ENCODE data around the gene HAO1.

The HAO1 gene

DNA sequence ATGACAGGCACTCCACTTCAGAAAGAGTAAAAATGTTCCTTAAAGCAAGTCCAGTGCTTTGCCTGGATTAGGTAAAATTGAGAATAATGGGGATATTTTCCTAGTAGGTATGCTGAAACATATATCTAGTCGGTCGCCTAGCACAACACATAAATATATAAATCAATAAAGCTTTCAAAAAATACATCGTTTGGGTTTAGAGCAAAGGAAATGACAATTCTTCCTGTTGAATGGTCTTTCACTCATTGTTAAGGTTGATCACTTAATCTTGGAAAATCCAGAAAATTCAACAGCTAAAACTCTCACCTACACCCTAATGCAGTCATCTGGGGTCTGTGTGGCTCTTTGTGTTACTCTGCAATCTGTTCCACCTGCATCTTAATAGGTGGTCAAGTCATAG is 13.9 kb downstream of the HAO1 start:
- DNase-seq = no peak

DNA sequence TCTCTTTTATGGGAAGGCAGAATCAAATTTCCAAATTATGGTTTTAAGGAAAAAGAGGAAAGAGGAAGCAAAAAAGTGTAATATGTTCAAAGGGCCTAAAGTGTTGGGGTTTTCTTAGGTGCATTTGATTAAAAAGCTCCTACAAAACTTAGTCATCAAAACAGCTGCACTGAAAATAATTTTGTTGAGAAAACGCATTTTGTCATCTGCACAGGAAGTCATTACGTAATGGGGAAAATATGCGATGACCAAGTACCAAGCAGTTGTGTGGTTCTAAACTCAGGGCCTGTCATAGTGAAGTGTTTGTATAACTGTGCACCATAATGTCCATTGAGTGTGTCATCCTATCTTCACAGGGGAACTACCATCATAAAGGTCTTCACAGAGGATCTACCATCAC is 15.6 kb downstream of the HAO1 start:
- no peak for DNase-seq

DNA sequence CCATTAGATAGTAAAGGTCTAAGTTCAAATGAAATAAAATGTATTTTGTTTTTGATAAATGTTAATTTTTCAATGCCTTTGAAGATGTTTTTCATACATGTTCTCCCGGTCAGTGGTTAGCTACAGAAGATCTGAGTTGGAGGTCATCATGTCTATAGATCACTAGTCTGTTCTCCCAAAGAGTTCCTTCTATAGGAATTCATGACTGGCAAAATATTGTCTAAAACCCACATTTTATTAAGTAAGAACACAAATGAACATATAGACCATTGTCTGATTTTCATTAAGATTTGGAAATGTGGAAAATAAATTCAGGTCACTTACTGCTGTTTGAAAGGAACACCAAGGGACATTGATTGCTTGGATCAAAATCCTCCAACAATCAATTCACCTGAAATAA is 23.6 kb downstream of the HAO1 start:
- DNase-seq = no peak

DNA sequence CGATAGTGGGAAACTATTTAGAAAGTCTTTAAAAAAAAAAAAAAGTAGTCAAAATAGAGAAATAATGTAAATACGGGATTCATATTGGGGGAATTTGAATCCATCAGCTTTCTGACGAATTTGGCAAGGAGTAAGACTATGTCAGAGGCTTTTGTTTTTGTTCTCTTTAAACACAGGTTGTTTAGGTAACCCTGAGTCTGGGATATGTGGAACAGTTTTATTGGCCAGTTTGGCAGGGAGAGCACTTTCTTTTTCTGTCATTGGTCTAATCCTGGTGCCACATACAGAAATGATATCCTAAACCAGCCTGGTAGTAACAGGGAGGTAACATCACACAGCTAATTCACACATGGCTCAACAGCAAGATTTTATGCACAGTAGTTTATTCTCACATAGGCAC is 27.7 kb downstream of the HAO1 start:
- DNase-seq = no peak

DNA sequence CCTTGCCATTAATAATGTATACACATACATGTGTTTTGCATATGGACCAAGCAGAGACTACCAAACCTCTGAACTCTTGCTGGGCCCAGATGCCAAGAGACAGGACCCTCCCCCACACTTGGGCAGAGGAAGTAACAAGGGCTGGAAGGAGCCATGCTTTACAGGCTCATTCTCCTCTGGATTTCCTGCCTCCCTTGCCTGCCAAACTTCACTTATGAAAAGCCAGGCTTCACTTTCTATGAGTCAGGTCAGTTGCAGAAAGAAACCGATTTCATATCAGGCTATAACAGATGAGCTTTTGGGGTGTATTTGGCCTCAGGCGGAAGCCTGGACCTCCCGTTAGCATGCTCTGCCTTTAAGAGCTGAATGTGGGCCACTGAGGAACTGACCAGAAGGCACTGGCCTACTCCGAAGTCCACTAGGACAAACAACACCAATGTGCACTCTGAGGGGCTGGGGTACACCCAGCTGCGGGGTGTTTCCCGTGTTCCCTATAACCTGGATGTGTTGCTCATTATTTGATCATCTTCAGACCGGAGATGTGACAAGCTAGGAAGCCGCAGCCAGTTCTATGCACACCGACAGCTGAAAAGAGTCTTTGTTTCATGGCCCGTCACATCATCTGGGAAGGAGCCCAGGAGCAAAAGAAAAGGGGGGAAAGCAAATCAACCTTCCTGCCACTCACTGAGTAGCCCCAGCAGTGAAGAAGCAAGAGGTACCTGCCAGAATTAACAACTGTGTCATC is 28.5 kb downstream of the HAO1 start:
- DNase-seq = no peak

DNA sequence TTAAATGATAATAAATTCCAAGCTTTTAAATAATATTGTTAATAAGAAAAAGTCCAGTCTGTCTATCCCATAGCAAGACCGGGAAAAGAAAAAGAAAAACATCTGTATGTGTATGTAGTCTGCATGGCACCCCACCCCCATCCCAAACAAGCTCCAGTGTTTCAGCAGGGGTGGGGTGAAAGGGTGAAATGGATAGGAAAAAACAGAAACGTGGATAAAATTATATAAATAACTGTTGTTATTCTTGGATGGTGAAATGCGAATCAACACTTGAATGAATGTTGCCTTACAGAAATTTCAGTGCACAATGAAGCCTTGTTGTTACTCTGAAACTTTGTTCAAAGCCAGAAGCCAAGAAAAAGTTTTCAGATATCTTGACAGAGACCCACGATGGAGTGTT is 31.4 kb downstream of the HAO1 start:
- no peak for DNase-seq

DNA sequence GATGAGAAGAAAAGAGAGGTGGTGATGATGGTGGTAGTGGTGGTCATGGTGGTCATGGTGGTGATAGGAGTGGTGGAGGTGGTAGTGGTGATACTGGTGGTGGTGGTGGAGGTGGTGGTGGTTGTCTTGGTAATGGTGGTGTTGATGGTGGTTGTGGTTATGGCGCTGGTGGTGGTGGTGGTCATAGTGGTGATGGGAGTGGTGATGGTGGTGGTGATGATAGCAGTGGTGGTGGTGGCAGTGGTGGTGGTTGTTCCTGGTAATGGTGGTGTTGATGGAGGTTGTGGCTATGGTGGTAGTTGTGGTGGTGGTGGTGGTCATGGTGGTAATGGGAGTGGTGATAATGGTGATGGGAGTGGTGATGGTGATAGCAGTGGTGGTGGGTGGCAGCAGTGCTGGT is 36.8 kb downstream of the HAO1 start:
- no peak for DNase-seq

DNA sequence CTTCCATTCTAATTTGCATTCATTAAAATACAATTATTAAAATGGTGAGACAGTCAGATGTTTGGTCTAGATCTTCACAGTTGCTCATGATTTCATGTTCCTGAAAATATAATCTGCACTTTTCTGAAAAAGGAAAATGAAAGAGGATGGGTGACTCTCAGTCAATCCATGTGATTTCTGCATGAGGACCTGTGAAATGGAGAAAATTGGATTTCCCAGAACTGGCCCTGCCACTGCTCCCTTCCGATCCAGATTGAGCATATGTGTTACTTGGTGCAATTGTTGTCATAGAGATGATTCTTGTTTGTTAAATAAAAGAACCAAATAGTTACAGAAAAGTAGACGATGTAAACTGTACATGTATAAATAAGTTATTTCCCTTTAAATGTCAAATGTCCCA is 37.4 kb downstream of the HAO1 start:
- no peak for DNase-seq

DNA sequence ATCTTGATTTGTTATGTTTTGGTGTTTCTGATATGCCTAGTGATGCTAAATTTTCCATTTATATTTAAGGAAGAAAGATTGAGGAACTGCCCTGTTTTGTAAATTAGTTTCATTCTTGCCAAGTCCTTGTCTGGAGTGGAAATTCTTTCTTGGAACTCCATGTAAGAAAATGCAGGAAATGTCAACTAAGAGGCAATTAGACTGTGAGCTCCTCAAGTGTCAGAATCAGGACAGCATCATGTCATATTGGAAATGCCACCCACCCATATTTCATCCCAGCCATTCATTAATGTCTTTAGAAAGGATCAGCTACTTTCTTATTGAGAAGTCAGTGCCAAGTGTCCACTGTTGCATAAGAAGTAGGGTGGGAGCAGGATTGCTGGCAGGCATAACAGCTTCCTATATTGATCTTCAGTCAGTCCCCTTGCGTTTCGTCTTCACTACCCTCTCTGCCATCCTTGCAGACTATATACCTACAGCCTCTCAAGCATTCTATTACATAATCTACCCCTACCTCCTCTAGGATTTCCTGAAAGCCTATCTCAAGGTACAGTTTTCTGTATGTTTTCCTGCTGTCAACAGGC is 42.4 kb downstream of the HAO1 start:
- no peak for DNase-seq

DNA sequence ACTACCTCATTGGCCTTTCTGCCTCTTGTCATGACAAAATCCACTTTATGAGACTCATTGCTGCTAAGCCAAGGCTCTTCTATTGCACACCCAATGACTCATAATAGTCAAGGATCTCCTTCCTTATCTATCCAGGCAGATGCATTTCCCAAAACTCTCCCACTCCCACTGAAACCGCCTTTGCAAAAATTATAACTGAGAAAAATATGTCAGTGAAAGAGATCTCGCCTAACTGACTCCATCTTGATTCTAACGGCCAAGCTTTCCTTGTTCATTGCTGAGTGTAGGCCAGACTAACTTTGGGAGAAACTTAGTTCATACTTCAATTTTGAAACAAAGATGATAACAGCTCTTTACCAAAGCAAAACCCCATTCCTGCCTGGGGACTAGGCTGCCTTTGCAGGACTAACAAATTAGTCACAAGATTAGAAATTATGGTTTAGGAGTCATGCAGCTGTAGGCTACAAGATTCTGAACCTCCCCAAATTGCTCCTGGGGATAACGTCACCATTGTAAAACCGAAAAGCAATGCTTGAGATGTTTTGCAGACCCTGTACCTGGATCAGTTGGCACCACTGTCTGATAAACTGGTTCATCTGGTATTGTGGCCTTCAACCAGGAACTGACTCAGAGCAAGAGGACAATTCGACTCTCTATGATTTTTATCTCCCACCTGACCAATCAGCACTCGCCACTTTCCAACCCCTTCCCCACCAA is 47.1 kb downstream of the HAO1 start:
- no peak for DNase-seq

DNA sequence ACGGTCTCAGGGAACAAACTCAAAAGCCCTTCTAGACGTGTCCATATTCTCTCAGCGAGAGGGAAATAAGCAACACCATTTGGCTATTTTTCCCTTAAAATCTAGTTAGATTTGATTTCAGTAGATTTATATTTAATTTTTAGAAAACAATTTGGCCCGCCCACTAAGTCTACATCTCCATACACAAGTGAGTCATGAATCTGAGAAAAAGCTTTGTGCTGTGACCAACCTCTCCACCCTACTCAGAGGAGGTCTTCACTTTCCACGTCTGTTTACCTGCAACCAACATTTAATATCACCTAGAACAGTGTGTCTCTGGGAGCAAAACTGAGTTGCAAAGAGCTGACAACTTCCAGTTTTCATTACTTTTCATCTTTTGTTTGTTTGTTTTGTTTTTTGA is 48.6 kb downstream of the HAO1 start:
- DNase-seq = no peak

DNA sequence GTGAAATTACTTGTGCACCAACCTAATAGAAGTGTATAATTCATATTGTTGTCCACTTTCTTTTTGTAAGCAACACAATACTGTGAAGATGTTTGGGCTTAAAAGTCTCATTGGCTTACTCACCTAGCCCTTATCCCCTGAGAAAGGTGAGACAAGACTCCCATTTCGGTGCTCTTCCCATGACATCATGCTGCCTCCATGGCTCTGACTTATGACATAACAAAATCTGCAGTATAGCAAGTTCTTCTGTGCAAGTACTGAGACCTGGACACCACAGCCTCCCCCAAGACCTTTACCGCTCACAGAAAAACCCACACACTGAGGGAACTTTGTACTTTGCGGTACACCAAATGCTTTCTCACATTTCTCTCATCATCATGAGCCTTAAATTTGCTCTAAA is 50.5 kb downstream of the HAO1 start:
- DNase-seq = no peak

DNA sequence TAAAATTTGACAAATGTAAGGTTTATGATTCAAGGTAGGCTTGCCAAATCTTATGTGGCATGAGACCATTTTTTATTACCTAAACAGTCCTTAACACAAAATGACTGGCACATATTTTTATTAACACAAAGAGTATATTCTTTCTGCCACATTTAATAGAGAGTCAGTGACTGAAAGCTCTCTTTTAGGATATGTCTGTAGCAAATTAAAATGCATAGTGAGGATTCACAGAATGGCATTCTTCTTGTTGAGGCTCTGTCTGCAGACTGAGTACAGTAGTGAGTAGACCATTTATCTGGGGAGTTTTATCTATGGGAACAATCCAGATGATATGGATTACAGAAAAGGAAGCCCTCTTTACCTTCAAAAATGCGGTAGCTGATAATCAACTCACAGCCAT is 56.5 kb downstream of the HAO1 start:
- DNase-seq = no peak

DNA sequence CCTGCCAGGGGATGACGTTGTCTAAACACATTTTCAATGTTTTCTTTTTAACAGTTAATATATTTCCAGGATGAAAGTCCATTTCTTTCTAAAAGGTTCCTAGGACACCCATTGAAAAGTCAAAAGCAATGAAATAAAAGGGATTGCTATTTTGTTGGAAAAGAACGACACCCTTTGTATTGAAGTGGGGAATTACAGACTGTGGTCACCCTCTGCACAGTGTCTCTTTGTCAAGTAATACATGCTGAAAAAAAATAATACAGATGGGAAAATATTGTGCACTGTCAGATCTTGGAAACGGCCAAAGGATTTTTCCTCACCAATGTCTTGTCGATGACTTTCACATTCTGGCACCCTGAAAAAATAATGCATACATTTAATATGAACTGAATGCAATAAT is 56.9 kb downstream of the HAO1 start:
- DNase-seq = no peak

DNA sequence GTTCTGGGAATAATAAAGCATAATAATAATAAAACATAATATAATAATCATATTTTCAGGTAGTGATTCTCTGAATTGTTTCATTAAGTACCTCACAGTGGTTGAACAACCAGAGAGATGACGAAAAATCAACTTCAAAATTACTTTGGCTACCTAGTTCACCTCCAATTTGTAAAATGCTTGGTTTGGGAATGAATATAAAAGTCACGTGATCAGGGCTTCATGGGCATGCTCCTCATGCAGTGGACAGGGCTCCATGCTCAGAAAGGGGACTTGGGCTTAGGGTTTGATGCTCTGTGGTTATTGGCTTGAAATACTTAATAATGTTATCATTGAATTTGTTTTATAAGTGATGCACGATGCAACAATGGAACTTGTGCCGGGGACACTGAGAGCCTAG is 58.2 kb downstream of the HAO1 start:
- no peak for DNase-seq

DNA sequence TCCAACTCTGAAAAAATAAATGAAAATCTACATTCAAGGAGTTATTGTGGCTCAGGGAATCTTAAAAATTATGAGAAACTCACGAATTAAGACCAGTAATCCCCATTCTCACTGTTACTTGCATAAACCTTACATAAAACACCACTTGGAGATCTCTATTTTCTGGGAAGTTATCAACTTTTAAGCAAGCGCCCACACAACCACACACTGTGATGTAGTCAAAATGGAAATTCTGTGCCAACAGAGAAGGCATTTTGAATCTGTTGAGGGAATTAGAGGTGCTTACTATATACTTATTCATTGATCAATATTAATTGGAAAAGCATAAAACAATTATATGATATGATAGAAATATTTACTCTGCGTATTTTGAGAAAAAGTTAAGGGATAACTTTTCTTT is 58.7 kb downstream of the HAO1 start:
- DNase-seq = no peak

DNA sequence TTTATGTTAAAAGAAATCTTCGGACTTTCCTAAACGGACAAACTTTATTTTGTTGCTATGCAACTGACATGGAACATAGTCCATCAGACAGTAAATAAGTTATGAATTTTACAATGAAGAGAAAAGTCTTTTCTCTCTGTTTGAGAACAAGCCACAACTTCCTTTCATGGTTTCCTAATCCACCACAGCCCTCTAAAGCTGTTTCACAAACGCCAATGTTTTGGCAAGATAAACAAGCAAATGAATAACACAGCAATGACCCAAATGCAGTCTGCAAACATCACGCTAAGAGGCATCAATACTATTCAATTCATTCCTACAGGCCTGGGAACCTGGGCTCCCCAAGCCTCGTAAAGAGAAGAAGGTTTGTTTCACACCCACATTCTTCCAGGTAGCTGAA is 60.4 kb downstream of the HAO1 start:
- no peak for DNase-seq

DNA sequence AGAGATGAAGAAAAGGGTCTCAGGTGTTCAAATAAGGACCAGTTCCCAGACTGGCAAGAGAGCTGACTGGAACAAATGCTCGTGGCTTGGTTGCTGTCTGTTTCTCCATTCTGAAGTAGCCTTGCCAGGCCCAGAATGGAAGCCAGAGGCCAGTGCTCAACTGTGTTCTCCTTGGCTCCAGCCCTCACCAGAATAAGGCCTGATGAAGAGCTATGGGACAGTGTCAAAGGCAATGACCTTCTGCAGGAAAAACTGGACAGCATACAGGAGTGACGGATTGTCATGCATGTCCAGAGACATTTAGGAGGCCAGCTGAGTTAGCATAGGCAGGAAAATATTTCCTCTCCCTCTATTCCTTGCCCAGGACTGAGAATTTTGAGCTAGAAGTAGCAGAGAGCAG is 72.2 kb downstream of the HAO1 start:
- DNase-seq = no peak

DNA sequence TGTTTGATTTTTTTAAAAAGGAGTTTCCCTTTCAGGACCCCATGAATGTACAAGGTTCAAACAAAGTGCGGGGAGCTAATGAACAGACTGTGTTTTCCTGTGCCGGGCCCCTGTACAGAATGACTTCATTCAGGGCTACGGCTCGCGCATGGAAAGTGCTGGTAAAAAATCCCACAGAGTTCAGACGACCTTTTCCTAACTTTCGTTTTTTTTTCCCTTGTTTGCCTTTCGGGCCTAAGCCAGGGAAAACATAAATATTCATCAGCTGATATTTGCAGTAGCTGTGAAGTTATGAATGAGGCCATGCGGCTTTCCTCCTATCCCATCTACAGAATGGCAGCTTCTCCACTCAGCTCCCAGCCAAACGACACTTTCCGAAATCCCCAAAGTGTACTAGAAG is 74.0 kb downstream of the HAO1 start:
- DNase-seq = no peak

DNA sequence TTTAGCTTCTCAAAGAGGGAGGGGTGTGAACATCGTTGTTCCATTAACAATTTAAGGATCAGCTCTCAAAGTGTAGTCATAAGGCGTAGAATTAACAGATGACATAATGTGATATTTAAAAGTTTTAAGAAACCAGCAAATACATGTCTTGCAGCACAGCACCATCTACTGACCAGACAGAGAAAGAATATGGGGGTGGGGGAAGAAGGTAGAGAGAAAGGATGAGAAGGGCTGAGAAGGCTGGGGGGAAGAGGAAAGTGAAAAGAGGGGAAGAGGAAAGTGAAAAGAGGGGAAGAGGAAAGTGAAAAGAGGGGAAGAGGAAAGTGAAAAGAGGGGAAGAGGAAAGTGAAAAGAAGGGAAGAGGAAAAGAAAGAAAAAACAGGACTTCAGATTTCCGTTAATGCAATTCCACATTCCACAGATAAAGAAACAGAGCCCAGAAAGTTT is 80.9 kb downstream of the HAO1 start:
- DNase-seq = peak; percentile 57

DNA sequence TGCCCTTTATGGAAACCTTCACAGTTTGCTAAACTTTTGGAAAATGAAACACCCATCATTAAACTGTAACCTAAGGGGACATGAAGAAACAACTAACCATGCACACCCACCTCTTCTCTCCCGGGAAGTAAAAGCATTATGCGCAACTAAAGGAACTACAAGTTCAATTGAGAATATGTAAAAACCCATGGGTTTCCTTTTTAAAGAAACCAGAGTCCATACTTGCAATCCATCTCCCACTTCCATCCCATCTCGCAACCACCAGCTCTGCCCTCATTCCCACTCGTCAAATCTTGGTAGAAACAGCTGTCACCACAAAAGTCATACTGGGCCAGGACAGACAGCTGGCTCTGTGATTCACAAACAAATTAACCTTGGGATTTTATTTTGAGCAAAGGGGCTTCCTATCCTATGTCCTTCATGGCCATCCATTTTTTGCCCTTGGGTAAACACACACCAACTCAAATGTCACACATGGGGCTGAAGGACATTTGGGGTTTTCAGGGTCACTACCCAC is 81.5 kb downstream of the HAO1 start:
- peak; percentile 35 for DNase-seq

DNA sequence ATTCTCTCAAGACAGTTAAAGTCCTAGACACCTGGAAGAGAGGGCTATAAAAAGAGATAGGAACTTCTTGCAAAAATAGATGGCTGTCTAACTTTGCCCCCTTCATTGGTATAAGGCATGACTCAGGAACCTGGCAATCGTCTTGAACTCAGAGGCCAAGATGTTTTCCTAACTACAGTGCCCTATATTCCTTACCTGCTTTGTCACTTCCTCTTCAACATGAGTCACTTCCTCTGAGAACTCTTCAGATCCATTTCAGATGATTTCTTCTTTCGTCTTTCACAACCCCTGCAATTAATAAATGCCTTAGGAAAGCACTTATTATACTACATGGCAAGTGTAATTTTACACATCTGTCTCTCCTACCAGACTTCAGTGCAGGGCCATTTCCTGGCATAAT is 83.5 kb downstream of the HAO1 start:
- no peak for DNase-seq

DNA sequence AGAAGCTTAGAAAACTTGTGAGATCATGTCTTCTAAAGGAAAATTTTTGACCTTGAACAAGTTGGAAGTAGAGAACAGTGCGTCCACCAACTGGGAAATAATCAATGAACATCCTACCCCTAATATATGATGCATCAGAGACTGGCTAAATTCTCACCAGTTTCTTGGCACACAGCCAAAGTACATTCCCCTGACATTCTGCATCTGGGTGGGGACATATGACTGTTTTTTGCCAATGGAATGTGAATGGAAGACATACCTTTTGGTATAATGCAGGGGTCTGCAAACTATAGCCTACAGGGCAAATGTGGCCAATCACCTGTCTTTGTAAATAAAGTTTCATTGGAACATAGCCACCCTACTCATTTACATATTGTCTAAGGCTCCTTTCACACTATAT is 84.7 kb downstream of the HAO1 start:
- no peak for DNase-seq

DNA sequence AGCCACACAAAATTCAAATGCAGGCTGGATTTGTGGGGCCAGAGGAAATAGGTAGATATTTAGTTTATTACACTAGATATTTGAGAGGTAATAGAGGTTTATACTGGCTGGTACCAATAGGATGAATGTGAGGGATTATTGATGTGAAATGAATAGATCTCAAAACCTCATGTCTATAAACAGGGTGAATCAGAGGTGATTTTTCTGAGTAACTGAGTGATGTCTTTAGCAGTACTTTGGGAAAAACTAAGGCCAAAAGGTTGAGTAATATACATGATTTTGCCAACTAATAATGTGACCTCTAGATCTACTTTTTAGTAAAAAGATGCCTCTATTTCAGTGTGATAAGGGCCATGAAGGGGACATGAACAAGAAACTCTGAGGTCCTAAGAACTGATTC is 86.8 kb downstream of the HAO1 start:
- DNase-seq = no peak

Measured in NCI-H1694 (cell line).